Forelimb muscle (tissue), 1 donor: Measurements from ENCODE around the gene TACC2. TPM values are rescaled to one million over a fixed set of nuclear protein-coding genes. Genes with fewer than 3 reads are reported as not detected.

Source experiments
- DNase-seq: peaks from one replicate; pipeline ENCODE4 v3.0.0-alpha.2; 2013; ENCODE audit warnings: low read depth
- polyA plus RNA-seq: library from polyadenylated mRNA; unstranded; fragments of 120-200 nt; gene quantifications from one replicate; pipeline ENCODE4 v1.2.1, GENCODE V29; 2013; ENCODE audit not compliant: insufficient read length

Gene TACC2
- polyA plus RNA-seq, 1 donor, result 122 TPM

DNA sequence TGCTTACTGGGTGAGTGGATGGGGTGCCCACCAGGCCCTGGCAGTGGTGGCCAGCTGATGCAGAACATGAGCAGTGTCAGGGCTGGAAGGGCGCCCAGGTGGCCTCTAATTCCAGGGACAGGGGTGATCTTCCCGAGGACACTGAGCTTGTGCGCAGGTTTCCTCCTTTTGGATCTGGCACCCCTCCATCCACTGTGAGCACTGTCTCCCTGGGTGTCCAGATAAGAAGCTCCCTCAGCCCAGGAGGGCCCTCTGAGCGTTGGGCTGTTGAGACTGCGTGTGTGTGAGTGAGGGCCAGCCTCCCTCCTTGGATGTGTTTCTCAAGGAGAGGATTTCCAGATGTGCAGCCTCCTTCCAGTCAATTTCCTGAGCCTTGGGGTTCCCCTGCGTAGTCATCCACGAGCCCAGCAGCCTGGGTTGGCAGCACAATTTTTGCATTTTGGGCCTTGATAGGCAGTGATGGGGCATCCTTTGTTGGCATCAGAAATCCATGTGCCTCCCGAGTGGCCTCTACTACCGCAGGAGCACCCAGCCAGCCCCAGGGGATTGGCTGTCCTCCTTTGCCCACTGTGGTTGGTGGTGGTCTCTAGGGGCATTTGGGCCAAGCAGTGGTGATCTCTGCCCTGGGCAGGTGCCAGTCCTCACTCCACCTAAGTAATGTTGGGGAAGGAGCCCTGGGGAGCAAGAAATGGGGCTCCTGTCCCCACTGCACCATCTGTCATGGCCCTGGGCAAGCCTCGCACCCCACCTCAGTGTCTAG, 261.2 kb downstream of the TACC2 start:
- DNase-seq, result no peak

DNA sequence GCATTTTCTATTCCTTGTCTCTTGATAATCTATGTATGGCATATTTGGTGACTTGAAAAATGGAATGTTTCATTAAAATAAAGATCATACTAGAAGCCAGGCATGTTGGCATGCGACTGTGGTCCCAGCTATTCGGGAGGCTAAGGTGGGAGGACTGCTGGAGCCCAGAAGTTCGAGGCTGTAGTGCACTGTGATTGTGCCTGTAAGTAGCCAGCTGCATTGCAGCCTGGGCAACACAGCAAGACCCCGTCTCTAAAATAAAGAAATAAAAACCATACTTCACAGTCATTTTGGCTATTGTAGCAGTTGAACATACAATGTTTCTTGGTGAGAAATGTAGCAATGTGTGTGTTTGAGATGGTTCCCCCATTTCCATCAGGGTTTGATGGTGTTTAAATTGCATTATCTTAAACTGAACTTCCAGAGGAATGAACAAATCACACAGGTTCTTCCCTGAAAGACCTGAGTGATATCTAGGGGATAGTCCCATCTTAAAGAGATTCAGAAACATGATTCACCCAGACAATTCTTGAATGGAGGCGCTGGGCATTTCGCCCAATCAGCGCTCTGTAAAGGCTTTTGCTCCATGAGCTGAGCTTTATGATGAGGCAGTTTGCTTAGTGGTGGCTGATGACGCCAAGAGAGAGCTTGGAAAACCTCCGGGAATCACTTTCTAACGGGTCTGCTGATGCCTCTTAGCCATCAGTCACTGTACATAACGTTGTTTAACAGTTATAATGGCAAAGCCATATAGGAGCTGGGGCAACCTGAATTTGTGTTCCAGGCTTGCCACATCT, 262.7 kb downstream of the TACC2 start:
- no peak for DNase-seq

DNA sequence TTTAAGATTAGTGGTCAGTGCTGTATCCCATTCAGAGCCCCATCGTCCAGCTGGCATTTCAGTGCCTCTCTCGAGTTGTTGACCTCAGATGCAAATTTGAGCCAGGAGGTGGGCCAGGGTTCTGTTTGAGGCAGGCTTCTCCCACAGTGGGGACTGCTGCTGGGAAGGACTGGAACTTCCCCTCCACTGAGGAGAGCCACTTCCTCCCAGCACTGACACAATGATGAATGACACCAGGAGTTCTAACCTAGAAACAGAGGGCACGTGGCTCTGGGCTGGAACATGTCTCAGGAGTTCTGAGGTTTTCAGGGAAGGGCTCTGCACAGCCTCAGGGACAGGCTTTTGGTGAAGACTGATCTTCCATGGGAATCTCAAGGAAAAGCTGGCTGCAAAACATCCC, 263.8 kb downstream of the TACC2 start:
- no peak for DNase-seq

DNA sequence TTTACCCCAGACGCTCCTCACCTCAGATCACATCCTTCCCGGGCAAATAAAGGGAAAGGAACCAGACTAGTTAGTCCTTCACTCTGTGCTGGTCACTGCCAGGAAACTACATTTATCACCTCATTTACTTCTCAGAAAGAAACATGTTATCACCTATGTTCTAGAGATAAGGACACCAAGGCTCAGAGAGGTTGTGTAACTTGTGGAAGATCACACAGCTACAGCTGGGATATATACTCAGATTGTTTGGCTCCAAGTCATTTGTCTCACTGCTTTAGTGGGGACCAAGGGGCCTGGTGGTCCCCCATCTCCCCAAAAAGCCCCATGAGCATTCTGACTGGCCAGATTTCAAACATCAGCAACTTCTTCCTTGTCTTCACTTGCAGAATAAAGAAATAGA, 264.6 kb downstream of the TACC2 start:
- DNase-seq, result no peak

DNA sequence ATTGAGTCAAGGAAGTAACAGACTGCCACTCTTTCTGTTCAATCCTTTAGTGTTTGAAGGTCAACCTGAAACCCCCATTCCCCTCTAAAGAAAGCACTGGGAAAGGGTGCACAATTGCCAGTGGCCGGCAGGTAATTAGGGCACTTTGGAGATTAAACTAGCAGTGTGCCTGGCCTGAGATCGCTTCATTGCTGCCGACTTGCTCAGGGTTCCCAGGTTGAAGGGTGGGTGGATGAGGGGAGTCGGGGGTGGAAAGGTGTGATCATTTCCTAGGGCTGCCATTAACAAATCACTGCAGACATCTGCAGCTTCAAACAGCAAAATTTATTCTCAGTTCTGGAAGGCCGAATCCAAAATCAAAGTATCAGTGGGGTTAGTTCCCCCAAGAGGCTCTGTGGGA, 265.9 kb downstream of the TACC2 start:
- DNase-seq, result no peak

DNA sequence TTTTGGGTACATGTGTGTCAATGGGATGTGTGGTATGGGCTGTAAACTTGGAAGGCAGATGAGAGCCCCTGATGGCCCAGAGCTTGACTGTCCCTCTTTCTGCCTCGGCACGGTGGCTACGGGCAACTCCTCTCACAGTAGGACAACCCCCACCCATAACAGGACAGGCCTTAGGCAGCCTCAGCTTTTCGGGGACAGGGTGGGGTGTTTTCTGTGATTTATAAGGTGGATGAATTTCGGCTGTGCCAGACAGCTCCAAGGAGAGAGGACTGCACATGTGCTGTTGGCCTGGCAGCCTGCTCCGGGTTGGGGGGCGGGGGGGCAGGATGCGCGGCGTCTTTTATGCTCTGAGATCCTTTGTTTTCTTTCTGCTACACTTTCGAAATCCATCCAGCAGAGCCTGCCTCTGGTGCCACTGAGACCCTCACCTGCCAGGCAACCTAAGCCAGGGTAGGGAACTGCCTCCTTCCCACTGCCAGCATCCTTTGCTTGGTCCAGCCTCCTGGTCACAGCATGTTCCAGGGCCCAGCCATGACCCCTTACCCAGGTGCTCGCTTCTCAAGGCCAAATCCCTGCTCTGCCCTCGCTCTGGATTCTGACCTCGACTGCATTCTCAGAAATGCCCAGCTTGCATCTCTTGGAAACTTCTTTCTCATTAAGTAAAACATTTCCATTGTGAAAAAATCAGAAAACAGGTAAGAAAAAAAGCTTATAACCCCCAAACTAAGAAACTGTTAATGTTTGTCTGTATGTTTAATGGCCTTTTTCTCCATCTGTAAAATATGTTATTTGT, 266.7 kb downstream of the TACC2 start:
- DNase-seq, result no peak

DNA sequence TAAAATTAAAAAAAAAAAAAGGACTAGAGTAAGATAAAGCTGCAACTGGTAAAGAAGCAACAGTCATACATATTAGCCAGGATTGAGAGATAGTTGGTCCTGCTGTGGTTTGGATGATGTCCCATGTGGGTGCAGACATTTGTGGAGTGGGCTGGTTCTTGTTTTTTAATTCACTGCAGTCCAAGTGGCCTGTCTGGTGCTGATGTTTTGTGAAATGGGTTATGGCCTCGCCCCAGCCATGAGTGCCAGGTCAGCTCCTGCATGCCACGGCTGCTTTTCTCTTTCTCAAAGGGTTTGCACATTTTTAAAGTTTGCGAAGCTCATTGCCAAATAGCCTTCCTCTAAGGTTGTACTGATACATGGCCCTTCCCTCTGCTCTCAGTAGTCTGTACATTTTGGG, 268.1 kb downstream of the TACC2 start:
- no peak for DNase-seq

DNA sequence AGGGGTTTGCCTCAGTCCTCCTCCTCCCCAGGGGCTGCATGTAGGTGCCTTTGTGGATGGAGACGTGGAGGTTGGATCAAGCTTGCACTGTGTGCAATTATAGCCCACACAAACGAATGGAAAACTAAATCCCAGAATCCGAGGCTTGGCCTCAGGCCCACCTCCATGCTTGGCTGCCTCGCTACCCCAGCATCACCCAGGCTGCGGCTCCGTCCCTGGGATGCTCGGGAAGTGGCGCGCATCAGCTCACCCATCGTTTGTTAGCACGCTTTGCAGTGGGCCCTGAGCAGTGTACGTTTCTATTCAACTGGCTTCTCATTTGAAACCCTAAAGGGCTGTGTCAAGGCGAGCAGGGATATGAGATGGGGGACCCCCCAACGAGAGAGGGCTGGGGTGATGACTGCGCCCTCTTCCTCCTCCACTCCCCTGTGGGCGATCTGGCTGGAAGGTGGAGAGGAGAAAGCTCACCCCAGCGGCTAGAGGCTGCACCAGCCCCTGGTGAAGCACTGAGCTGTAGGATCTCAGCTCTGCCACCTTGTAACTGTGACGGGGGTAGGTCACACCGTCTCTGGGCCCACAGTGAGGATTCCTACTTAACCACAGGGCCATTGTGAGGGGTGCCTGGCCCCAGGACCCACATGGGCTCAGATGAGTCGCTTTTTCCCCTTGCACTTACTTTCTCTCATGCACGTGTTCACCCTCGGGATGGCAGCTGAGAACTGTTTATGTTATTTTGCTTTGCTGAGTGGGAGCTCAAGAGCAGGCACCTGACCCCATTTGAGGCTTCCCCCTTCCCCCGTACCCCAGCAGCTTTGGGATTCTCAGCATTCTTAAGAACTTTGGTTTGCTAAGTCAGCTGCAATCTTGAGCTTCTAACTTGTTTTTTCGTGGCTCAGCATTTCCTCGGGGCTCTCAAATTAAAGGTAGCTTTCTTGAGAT, 269.4 kb downstream of the TACC2 start:
- DNase-seq, result no peak

DNA sequence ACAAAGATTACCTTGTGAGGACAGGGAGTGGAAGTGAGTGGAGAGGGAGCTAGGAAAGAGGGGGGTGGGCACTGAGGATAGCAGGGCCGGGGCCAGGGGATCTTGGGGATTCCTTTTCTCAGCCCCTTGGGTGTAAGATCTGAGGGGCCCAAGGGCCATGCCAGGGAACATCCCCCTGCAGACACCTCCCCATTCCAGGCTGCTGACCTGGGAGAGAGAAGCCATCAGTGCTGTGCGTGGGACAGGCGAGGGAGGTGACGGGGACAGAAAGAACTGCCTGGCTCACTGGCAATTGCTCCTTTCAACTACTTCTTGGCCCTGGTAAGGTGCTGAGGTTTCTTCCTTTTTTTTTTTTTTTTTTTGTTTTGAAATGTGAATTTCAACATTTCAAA, 270.1 kb downstream of the TACC2 start:
- DNase-seq, result no peak

DNA sequence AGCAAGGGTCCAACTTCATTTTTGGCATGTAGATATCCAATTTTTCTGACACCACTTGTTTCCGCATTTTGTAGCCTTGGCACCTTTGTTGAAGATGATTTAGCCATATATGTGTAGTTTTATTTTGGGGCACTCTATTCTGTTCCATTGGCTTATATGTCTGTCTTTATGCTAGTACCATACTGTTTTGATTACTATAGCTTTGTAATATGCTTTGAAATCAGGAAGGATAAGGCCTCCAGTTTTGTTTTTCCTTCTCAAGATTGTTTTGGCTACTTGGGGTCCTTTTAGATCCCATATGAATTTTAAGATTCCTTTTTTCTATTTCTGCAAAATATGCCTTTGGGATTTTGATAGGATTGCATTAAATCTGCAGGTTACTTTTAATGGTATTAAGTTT, 272.6 kb downstream of the TACC2 start:
- DNase-seq, result no peak

DNA sequence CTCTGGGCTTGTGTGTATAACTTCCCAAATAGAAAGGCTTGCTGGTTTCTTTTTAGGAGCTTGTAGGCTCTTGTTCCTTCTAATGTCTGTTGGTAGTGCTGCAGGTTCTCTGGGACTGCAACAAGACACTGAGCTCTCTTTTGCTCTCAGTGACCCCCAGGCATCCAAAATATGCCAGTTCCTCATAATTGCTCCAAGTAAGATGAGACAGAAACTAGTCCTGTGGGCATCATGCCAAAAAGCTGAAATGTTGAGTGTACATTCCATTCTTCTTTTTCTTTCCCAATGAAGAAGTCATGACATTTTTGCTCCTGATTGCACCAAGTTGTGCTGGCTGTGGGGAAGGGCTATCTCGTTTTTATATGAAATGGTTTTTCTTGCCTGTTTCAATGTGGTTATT, 275.0 kb downstream of the TACC2 start:
- DNase-seq, result no peak

DNA sequence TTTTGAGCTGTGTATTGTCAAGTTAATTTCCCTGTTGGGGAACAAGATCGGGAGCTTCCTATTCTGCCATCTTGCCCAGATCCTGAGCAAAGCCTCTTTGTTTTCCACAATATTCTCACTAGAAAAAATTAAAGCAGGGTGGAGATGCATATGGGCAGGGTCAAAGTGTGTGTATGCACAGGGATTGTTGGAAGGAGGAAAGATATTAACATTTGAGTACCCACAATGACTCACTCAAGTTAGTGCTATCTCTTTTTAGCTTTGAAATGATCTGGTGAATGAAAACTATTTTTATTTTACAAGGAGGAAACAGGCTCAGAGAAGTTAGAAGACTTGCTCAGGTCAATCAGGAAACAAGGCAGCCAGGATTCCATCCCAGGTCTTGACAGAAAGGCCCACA, 275.5 kb downstream of the TACC2 start:
- DNase-seq, result no peak

DNA sequence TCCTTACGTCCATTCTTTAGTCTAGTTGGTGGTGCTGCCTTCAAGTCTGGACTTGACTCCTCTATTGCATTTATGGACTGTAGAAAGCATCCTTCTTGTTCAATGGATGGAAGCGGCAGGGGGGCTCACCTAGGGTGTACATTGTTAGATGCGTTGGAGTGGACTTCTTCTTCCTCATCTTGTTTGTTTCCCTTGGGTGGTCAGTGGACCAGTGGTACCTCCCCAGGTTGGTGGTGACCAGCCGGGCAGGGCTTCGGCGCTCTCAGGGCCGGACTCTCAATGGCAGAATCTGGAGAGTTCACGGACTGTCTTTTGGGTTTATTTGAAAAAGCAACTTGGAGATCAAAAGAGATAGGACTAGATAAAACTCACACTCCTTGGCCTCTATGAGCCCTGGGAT, 276.0 kb downstream of the TACC2 start:
- DNase-seq, result no peak

DNA sequence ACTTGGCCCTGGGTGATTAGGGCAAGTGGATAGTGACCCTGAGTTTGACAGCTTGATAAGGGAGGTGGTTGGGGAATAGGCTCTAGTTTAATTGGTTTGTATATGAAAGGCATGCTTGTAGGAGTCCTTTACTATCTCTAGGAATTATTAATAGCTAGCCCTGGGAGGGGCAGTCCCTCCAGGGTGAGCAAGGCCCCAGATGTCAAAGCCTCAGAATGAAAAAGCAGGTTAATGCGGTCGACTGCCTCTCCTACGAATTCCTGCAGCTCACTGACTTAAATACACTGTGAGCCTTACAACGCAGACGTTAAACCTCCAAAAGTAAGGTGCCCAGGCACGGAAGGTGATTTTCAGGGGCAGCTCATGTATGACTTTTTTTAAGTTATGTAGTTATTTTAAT, 276.9 kb downstream of the TACC2 start:
- DNase-seq, result no peak

DNA sequence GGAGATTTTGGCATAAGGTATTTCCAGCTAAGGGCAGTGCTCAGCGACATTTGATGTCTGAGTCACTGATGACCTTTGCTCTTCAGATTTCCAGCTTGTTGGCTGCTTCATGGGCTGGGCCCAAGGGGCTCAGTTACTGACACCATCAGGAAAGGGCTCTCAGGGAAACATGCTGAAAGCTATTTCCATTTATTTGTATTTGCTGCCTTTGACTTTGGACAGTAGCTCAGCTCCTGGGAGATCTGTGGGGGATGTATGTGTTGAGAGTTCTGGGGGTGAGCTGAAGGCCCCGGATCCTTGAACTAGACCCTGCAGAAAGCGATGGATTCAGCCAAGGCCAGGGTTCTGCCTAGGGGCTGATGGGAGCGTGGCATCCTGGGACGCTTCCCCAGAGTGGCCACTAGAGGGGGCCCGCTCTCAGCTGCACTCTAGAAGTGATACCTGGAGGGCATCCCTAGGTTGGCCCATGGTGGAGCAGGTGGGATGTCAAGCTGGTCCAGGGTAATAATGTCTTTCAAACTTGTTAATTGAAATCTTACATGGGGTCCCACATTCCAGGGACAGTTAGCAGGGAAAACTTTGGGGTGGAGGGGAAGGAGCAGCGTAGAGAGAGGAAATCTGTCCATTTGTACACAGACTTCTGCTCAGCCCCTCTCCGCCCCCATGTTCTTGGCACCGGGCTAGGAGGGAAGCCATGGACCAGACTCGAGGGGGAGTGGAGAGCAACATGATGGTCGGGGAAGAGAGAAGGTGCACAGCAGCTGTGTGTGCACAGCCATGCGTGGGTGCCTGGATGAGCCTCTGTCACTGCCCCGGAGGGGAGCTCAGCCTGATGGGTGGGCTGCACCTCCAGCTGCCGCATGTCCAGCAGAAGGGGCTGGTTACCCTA, 279.1 kb downstream of the TACC2 start:
- DNase-seq, result no peak

DNA sequence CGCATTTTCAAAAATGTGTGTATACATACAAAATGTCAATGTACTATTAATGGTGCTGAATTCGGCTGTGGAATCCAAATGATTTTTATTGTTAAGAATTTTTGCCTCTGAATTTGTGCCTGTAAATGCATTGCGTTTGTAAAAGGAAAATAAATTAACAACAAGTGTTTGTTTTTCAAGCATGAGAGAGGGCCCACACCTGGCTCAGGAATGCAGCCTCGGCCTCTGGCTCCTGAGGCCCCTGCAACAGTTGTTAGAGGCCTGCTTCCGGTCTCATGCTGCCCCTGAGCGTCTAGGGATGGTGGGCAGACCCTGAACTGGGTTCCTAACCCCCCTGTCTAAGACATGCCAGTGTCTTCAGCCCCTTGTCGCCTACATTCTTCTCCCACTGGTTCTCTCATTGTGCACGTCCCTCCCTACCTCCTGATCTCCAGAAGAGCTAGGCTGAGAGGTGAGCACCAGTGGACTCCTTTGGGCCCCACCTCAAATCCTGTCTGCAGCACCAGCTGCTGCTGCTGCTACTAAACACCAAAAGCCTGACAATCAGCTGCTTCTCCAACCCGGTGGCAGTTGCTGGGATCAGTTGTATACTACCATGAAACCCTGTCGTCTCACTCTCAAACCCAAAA, 280.2 kb downstream of the TACC2 start:
- DNase-seq, result no peak

DNA sequence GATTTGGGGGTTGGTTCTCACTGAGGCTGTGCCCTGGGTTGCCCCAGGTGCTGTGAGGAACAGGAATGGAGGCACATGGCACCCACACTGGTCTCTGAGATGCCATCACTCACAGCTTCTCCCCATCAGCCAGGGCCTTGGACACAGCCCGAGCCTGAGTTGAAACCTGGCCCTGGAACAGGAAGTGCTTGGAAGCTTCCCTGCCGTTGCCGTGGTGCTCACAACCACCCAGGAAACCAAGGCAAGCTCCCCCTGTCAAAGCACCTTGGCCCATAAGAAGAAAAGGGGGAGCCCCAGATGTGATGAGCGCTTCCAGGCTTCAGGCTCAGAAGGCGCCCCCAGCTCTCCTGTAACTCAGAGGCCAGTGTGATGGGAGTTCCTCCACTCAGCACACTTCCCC, 282.1 kb downstream of the TACC2 start, which contains the start of gene BTBD16:
BTBD16 (plus strand) TSS at position 221 of the 400 bp plus-strand sequence. CDS start 3,786 bp downstream, outside the sequence.
- no peak for DNase-seq

DNA sequence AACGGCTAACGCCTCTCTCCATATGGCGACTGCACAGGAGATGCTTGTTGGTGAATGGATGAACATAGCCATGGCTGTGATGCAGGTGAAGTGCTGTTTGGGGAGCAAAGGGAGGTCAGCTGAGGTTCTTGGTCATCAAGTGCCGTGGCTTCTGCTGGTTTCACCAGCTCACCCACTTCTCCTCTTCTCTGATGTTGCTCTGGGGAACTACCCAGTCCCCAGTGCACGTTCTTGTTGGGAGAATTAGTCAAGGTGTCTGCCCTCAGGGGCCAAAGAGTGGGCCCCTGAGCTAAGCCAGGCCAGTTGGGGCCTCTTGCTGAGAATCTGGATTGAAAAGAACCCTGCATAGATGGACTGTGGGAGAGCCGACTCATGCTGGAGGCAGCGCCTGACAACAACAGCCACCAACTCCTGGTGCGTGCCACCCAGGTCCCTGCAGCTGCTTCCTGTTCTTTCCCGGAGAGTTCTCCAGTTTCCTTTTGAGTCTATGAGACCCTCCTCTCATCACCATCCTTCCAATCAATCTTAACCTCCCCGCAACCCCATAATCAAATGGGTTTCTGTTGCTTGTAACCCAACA, 285.1 kb downstream of the TACC2 start:
- DNase-seq, result no peak

DNA sequence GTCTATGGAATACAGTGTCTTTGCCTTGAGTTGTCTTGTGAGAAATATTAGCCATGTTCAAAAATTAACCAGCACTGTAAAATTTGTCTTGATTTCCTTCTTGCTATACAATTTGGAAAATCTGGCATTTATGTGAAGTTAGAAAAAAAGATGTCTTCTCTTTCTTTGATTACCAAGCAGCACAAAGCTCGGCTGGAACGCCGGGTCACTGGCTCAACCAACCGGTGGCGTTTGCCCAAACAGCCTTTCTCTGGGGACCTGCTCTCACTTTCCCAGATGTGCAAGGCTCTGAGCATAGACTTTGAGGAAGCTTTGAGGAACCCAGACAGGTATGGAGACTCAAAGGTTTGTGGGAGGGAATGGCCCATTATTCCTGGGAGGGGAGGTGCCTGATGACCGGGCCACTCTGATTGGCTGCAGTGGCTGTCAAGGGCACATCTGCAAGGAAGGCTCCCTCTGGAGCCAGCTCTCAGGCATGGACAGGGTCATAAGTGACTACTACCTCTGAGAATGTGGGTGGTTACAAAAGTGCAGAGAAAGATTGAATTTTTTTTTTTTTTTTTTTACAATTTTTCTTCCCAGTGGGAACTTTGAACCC, 287.7 kb downstream of the TACC2 start:
- DNase-seq, result no peak
